Pancreas (tissue), 10 donors: ENCODE results near the gene ARL15. TPM values are rescaled to one million over a fixed set of nuclear protein-coding genes. Genes with fewer than 3 reads are reported as not detected.

Source experiments
- ATAC-seq, 4 donors: fragments of 200-7000 bp; cut with Tn5 transposase; one replicate each; pipeline versions ENCODE4 v1.8.0 to v1.9.1; 2020; ENCODE audit warnings: mild to moderate bottlenecking in 4 of 4, moderate library complexity in 4 of 4
- DNase-seq, 6 donors: peaks; one replicate each; pipeline ENCODE4 v3.0.0-alpha.2; 2020
- FAIRE-seq: peaks from 2 replicates; lab custom pipeline; 2012; peaks lifted over from hg19 to GRCh38; lab: Jason Lieb, UNC
- H3K27ac ChIP-seq, 4 donors: fragments of 200-600 bp; sonication (generic); 1 replicate in 3 of 4; 2 replicates in 1 of 4; pipeline versions ENCODE4 v1.5.0 to v1.8.0; 2020
- H3K27me3 ChIP-seq, 4 donors: fragments of 200-600 bp; one replicate each; pipeline ENCODE4 v1.8.0; 2021
- H3K36me3 ChIP-seq, 3 donors: fragments of 200-600 bp; sonication (generic) in 1 of 3; one replicate each; pipeline versions ENCODE4 v1.5.0 to v1.8.0; 2020 to 2021
- H3K4me1 ChIP-seq, 3 donors: fragments of 200-600 bp; one replicate each; pipeline ENCODE4 v1.8.0; 2021
- H3K4me3 ChIP-seq, 4 donors: fragments of 200-600 bp; sonication (generic) in 2 of 4; one replicate each; pipeline versions ENCODE4 v1.5.0 to v1.8.0; 2020 to 2021
- H3K9me3 ChIP-seq, 4 donors: fragments of 200-600 bp; one replicate each; pipeline ENCODE4 v1.8.0; 2021
- CTCF ChIP-seq, 4 donors: fragments of 200-600 bp; sonication (generic) in 3 of 4; IDR thresholded peaks; one replicate each; pipeline versions ENCODE4 v1.5.0 to v1.8.0; 2021; ENCODE audit warnings: antibody characterized with exemption in 4 of 4
- WGBS, 2 donors: extraction: QIAGEN DNeasy Blood & Tissue Kit; methylation state at CpG; one replicate each; pipeline ENCODE4 v1.1.7; 2013; 5-methylcytosine and 5-hydroxymethylcytosine counted together
- intact Hi-C, 3 donors: fragments of 100-400 bp; cut with DNase I; formaldehyde crosslinking; loops; one replicate each; pipeline versions ENCODE4 v1.11.1 to v1.14.2; 2022
- polyA plus RNA-seq, 2 donors: library from polyadenylated mRNA; stranded (reverse); fragments of 200-250 nt; gene quantifications; one replicate each; pipeline ENCODE4 v1.2.3, GENCODE V29; 2013
- total RNA-seq, 6 donors: library from RNA; stranded (reverse); fragmentation: NEBNext Ultra II Directional in 4 of 6; extraction: Animal tissue kit (Norgen Biotek cat#: 25700) in 4 of 6; gene quantifications; one replicate each; pipeline versions ENCODE4 v1.2.1 to v1.2.4, GENCODE V29; 2021 to 2023
- donor health status: healthy with polysubstance abuse.
- donor health status: DM: no; HTN: no; CAD: no; lungs with moderate emphysema.
- donor health status: DM: no; HTN: no; CAD: no.
- donor health status: control.
- donor health status: control.
- donor health status: Bipolar disorder and iron deficiency.
- donor health status: DM: yes; HTN: yes; CAD: no.
- donor health status: DM: no; HTN: no; CAD: no.
- donor health status: DM: no; HTN: no; CAD: no.
- donor health status: DM: yes; HTN: yes; CAD: no.

The ARL15 gene
- total and polyA plus RNA-seq, 8 donors = 3.9 to 14.0 (median 6.7) TPM

- 83 to 90% methylated on average over 7 of the region's 7 CpGs for WGBS, 2 donors
- Histone ChIP-seq H3K4me1 (no peaks in the 10 kb centered on the region), H3K4me3 (no peak overlapping the region), H3K36me3 (no peaks in the 10 kb centered on the region), H3K9me3 (no peaks in the 10 kb centered on the region), H3K27ac (no peak overlapping the region), H3K27me3 (no peaks in the 10 kb centered on the region)
- DNase-seq (no peak), FAIRE-seq (no peak), ATAC-seq (no peak)
- no peak for TF ChIP-seq CTCF (IDR thresholded peaks at IDR 0.05)
- intact Hi-C loops = no loop called here
Measured at GRCh38 chr5:54324651-54325271, 14.4 kb upstream of the ARL15 start.

- Histone ChIP-seq H3K4me3 (no peak overlapping the region), H3K4me1 (no peaks in the 10 kb centered on the region), H3K9me3 (no peaks in the 10 kb centered on the region), H3K27me3 (no peaks in the 10 kb centered on the region), H3K36me3 (no peaks in the 10 kb centered on the region), H3K27ac (no peak overlapping the region)
- no peak for DNase-seq
- 53 to 57% methylated on average over 2 of the region's 2 CpGs for WGBS, 2 donors
- intact Hi-C loops = no loop called here
- no peak for FAIRE-seq
- no peak for ATAC-seq
- no peak for TF ChIP-seq CTCF (IDR thresholded peaks at IDR 0.05)
Measured at GRCh38 chr5:54323495-54323894, 13.1 kb upstream of the ARL15 start.

GRCh38 chr5:54320256-54320655, 9.9 kb upstream of the ARL15 start:
- Histone ChIP-seq H3K9me3 (no peaks in the 10 kb centered on the region), H3K4me1 (no peaks in the 10 kb centered on the region), H3K4me3 (no peak overlapping the region), H3K36me3 (no peaks in the 10 kb centered on the region), H3K27me3 (no peaks in the 10 kb centered on the region), H3K27ac (no peak overlapping the region)
- intact Hi-C loops = no loop called here
- no peak for FAIRE-seq
- 67% methylated on average over 1 of the region's 1 CpG for WGBS, 2 donors
- no peak for DNase-seq
- TF ChIP-seq CTCF (IDR thresholded peaks at IDR 0.05) = no peak
- no peak for ATAC-seq

GRCh38 chr5:54317511-54318260, 7.3 kb upstream of the ARL15 start:
- Histone ChIP-seq H3K4me3 (no peak overlapping the region), H3K4me1 (no peaks in the 10 kb centered on the region), H3K9me3 (no peaks in the 10 kb centered on the region), H3K36me3 (no peaks in the 10 kb centered on the region), H3K27ac (no peak overlapping the region), H3K27me3 (no peaks in the 10 kb centered on the region)
- WGBS, 2 donors = 84 to 91% methylated on average over 5 of the region's 5 CpGs
- TF ChIP-seq CTCF (IDR thresholded peaks at IDR 0.05) = no peak
- no peak for ATAC-seq
- intact Hi-C loops = no loop called here
- no peak for FAIRE-seq
- DNase-seq = no peak
